HG02870 (cell line): ENCODE data around the gene LRRC25.

Experiments
- ATAC-seq: cut with Tn5 transposase; IDR thresholded peaks from one replicate; pipeline ENCODE4 v1.9.1; 2021; ENCODE audit warnings: mild to moderate bottlenecking, moderate library complexity; ENCODE audit not compliant: unreplicated experiment

The LRRC25 gene

DNA sequence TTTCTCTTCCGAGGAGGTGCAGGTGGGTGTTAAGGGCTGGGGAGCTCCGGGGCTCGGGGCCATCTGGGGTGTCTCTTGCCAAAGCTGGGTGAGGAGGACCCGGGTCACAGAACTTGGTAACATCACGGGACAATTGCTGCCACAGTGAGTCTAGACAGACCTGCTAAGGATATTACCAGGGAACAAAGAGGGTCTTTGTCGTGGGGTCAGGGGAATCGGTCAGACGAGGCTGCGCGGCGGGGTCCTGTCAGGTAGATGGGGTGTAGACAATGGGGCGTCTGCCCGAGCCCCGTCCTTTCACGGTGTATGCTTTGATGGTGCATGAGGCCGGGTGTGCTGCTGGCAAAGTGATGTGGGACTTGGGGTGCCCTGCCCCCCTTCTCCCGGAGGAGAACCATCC, 49.3 kb downstream of the LRRC25 start:
- ATAC-seq: no peak

DNA sequence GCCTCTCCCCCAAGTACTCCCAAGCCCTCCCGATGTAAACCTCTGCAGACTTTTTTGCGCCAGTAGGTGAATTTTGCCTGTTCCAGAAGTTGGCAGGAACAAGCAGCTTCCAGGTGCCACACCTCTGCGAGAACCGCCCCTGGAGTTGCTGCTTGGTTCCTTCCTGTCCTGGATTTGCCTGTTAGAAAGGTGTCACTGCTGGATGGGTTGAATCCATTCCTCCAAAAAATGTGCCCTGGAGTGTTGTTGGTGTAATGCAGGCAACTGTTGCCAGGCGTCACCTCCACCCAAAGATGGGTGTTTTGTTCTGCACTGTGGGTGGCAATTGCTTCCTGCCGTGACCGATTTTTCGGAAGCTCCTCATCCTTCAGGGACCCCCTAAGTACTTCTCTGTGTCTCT, 51.3 kb downstream of the LRRC25 start:
- ATAC-seq: no peak

DNA sequence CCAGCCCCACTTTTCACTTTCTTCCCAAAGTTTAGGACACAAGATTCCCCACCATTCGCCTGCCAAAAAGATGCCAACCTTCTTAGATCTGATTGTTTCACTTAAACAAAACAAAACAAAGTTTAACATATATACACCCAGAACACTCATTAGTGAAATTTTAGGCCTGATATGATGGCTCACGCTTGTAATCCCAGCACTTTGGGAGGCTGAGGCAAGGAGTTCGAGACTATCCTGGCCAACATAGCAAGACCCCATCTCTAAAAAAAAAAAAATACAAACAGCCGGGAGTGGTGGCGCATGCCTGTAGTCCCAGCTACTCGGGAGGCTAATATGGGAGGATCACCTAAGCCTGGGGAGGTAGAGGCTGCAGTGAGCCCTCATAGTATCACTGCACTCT, 52.1 kb downstream of the LRRC25 start:
- ATAC-seq: no peak

DNA sequence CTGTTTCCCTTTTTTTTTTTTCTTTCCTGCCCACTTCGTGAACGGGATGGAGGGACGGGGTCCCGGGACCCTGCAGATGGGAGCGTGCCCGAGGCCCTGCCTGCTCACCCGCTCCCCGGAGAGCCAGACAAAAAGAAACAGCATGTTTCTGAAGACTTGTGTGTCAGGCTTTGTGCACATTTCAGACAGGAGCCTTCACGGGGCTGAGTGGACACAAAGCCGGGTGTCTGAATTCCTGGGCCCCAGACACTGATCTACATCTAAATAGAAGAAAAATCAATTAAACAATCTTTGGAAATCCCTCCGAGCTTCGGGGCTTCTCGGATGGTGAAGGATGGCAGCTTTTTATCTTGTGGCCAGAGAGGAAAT, 52.9 kb downstream of the LRRC25 start:
- ATAC-seq: no peak

DNA sequence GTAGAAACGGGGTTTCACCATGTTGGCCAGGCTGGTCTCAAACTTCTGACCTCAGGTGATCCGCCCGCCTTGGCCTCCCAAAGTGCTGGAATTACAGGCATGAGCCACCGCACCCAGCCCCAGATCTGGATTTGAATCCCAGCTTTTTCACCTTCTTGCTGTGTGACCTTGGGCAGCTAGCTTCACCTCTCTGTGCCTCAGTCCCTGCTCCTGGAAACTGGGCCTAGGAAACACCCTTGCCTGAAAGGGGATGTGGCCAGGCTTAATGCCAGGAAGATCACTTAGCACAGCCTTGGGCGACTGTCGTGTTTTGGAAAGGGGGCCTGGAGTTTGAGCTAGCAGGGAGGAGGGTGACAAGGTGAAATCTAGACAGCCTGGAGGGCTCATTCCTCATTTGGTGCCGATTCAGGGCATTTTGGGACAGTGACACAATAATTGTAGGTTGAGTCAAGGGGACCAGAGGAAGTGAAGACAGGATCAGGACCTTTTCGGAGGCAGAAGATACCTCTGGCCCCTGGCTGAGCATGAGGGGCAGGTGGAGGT, 55.3 kb downstream of the LRRC25 start:
- no peak for ATAC-seq
